ENCODE measurements around the gene UNC5CL.

- TF ChIP-seq, protein P1, sequence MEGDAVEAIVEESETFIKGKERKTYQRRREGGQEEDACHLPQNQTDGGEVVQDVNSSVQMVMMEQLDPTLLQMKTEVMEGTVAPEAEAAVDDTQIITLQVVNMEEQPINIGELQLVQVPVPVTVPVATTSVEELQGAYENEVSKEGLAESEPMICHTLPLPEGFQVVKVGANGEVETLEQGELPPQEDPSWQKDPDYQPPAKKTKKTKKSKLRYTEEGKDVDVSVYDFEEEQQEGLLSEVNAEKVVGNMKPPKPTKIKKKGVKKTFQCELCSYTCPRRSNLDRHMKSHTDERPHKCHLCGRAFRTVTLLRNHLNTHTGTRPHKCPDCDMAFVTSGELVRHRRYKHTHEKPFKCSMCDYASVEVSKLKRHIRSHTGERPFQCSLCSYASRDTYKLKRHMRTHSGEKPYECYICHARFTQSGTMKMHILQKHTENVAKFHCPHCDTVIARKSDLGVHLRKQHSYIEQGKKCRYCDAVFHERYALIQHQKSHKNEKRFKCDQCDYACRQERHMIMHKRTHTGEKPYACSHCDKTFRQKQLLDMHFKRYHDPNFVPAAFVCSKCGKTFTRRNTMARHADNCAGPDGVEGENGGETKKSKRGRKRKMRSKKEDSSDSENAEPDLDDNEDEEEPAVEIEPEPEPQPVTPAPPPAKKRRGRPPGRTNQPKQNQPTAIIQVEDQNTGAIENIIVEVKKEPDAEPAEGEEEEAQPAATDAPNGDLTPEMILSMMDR (IDR thresholded peaks at IDR 0.05) = peak in 2 of 4 experiments; percentile 7 to 27
- no peak for TF ChIP-seq POLR2A (IDR thresholded peaks at IDR 0.05)
These were observed 32.5 kb upstream of the UNC5CL start for GRCh38 chr6:41071501-41071922.

Data from gastroesophageal sphincter (tissue), 3 donors.